ENCODE data around the gene RAB6B.

The RAB6B gene

GRCh38 chr3:133836497-133837158, 59.1 kb downstream of the RAB6B start:
- no peak for DNase-seq
- no peak for ATAC-seq

- ATAC-seq = no peak
- DNase-seq = no peak
Observed at GRCh38 chr3:133835961-133836360, 59.7 kb downstream of the RAB6B start.

GRCh38 chr3:133835418-133835743, 60.3 kb downstream of the RAB6B start:
- no peak for DNase-seq
- no peak for ATAC-seq

- DNase-seq (no peak), ATAC-seq (no peak)
Observed at GRCh38 chr3:133834621-133835417, 60.9 kb downstream of the RAB6B start.

GRCh38 chr3:133833880-133834620, 61.6 kb downstream of the RAB6B start:
- no peak for ATAC-seq
- no peak for DNase-seq

GRCh38 chr3:133833267-133833666, 62.4 kb downstream of the RAB6B start:
- no peak for DNase-seq
- no peak for ATAC-seq

GRCh38 chr3:133832802-133833144, 62.9 kb downstream of the RAB6B start:
- DNase-seq (no peak), ATAC-seq (no peak)

- DNase-seq (no peak), ATAC-seq (no peak)
Observed at GRCh38 chr3:133831966-133832801, 63.5 kb downstream of the RAB6B start.

GRCh38 chr3:133830071-133830470, 65.6 kb downstream of the RAB6B start:
- ATAC-seq (no peak), DNase-seq (no peak)

- ATAC-seq (no peak), DNase-seq (no peak)
Observed at GRCh38 chr3:133829310-133829707, 66.4 kb downstream of the RAB6B start.

GRCh38 chr3:133828576-133829309, 66.9 kb downstream of the RAB6B start:
- DNase-seq (no peak), ATAC-seq (no peak)

- no peak for DNase-seq
- ATAC-seq = no peak
Observed at GRCh38 chr3:133827684-133828083, 68.0 kb downstream of the RAB6B start.

GRCh38 chr3:133827136-133827535, 68.5 kb downstream of the RAB6B start:
- DNase-seq (no peak), ATAC-seq (no peak)

- ATAC-seq (no peak), DNase-seq (no peak)
Observed at GRCh38 chr3:133825969-133826727, 69.5 kb downstream of the RAB6B start.

- ATAC-seq = no peak
- DNase-seq = no peak
Observed at GRCh38 chr3:133824961-133825485, 70.7 kb downstream of the RAB6B start.

GRCh38 chr3:133821767-133822638, 73.7 kb downstream of the RAB6B start:
- DNase-seq (no peak), ATAC-seq (no peak)

- DNase-seq = no peak
Observed at GRCh38 chr3:133820889-133821675, 74.6 kb downstream of the RAB6B start.

GRCh38 chr3:133820129-133820528, 75.6 kb downstream of the RAB6B start:
- DNase-seq (no peak), ATAC-seq (no peak)

More at GRCh38 chr3:133820889-133821675, 74.6 kb downstream of the RAB6B start:
- no peak for ATAC-seq

GRCh38 chr3:133815386-133815785, 80.3 kb downstream of the RAB6B start:
- ATAC-seq (no peak), DNase-seq (no peak)

Data from stimulated activated naive CD8-positive, alpha-beta T cell treated with anti-CD3 and anti-CD28 coated beads, Interleukin-15, Interleukin-2, amounts not matched to agents 100 U/mL and 50 U/mL, for 24 hours (primary cell).